ENCODE data around the gene CREB3L2. TPM values are rescaled to one million over a fixed set of nuclear protein-coding genes. Genes with fewer than 3 reads are reported as not detected.
"Not testable (repeated sequence)": the region's sequence is repeated elsewhere in the genome, so short reads cannot be mapped to it uniquely, and the experiment has no call there.

The CREB3L2 gene
- total RNA-seq, 1 donor from 2014 or later: 12.5 TPM

DNA sequence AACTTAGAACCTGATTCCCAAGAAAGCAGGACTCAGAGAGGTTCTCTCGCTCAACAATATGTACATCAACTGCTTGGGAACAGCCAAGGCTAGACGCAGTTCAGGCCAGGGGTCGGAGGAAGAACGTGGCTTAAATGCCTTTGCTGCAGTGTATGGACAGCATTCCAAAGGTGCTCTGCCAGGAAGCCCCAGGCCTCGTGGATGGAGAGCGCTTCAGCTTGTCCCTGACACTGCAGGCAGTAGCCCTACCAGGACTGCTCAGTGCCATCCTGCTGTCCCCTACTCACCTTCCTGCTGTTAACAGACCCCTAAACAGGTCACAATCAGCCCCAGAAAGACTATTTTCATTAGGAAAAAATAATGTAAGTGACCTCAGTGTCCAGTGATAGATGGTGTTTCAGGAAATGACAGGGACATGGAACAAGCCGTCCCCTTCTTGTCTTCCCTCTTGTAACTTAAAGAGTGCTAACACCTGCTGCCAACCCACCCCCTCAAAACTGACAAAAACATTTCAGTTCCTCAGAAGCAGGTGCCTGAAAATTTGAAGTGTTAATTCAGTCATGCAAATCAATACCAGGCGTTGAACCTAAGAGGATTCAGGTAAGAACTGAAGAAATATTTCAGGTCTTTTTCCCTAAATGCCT lies 16.5 kb downstream of the CREB3L2 start:
- Histone ChIP-seq H3K27me3 (ENCODE audit: control insufficient read depth in 3 of 3, insufficient read depth in 3 of 3, low read length in 3 of 3) (no peaks in the 10 kb centered on the region), H3K9me3 (ENCODE audit: control insufficient read depth in 3 of 3, low read length in 3 of 3) (no peaks in the 10 kb centered on the region), H3K9ac (ENCODE audit: low read depth in 1 of 3, low read length in 3 of 3) (no peak overlapping the region), H3K4me3 (ENCODE audit: low read length in 3 of 3) (peak overlapping the region in 1 of 3 donors; percentile 21), H3K27ac (ENCODE audit: low read depth, low read length) (no peak overlapping the region), H3K36me3 (ENCODE audit: control insufficient read depth in 3 of 3, insufficient read depth in 3 of 3, low read length in 3 of 3) (no peaks in the 10 kb centered on the region), H3K4me1 (ENCODE audit: control insufficient read depth in 3 of 3, insufficient read depth in 3 of 3, low read length in 3 of 3) (peaks cover 56 to 91% (median 63%) of the 10 kb centered on the region in 3 donors)

DNA sequence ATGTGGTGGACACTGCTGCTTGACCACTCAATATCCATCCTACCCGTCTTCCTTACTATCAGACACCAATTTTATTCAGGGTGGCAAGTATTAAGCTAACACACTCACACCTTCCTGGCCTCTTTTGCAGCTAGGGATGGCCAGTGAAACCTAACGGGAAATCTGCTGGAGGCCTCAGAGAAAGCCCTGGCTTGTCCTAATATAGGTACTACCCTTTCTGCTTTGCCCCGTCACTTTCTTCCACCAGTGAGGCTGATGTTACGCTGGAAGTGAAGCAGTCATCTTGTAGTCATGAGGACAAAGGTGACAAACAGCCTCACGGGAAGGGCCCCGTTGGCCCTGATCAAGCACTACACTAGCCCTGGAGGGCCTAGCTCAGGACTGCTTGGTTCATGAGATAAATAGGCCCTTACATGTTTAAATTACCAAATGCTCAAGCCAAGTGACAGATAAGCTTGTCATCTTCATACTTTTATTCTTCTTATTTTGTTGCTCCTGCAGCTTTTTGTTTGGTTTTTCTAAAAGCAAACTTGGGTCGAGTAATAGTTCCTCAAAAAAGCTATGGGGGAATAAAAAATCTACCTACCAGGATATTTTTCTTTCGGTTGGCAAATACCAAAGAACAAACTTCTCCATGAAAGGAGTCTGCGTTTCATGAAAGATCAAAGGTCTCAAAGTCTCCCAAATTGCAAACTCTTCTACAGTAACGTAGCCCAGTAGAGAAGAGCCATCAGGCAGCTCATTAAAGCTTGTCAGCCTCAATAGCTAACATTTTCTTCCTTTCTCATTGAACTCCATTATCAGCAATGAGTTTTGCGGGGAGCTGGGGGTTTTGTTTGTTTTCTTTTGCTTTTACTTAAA lies 17.5 kb downstream of the CREB3L2 start:
- H3K4me3 ChIP-seq (ENCODE audit: low read length in 3 of 3): no peak overlapping the region
- peak overlapping the region; percentile 36 for H3K27ac ChIP-seq (ENCODE audit: low read depth, low read length)
- peaks cover 47 to 87% (median 61%) of the 10 kb centered on the region in 3 donors for H3K4me1 ChIP-seq (ENCODE audit: control insufficient read depth in 3 of 3, insufficient read depth in 3 of 3, low read length in 3 of 3)

DNA sequence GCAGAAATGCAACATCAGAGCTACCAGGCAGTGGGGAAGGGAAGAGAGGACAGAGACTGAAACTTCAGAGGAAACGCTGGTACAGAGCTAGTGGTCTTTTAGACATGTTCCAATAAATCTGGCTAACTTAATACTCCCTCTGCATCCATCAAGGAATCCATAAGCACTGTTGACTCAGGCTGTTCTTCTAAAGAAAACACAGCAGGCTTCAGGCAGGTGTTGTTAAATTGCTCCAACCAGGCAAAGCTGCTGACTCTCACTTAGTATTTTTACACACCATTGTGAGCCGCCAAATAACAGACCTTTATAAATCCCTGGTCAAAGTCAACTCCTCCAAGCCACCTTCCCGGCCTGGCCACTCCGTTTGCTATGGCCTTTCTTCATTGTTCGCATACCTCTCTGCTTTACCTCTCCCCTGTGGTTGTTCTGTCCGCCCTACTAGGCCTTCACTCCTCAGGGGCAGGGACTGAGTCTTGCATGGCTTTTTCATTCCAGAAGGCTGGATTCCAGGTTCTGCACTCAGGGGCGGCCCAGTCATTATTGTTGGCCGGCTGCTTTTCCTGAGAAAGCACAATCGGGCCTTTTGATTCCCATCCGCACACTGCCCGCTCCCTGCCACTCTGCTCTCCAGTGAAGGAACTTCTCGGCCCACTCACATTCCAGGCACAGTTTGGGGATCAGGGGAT lies 18.4 kb downstream of the CREB3L2 start:
- H3K4me3 ChIP-seq (ENCODE audit: low read length in 3 of 3): no peak overlapping the region
- peak overlapping the region; percentile 36 for H3K27ac ChIP-seq (ENCODE audit: low read depth, low read length)
- no peaks in the 10 kb centered on the region for H3K27me3 ChIP-seq (ENCODE audit: control insufficient read depth in 3 of 3, insufficient read depth in 3 of 3, low read length in 3 of 3)
- peaks cover 54 to 84% (median 63%) of the 10 kb centered on the region in 3 donors for H3K4me1 ChIP-seq (ENCODE audit: control insufficient read depth in 3 of 3, insufficient read depth in 3 of 3, low read length in 3 of 3)
- no peaks in the 10 kb centered on the region for H3K9me3 ChIP-seq (ENCODE audit: control insufficient read depth in 3 of 3, low read length in 3 of 3)
- H3K9ac ChIP-seq (ENCODE audit: low read depth in 1 of 3, low read length in 3 of 3): peak overlapping the region in 1 of 3 donors; percentile 43
- no peaks in the 10 kb centered on the region for H3K36me3 ChIP-seq (ENCODE audit: control insufficient read depth in 3 of 3, insufficient read depth in 3 of 3, low read length in 3 of 3)

More for the DNA sequence above, 17.5 kb downstream of the CREB3L2 start:
- no peaks in the 10 kb centered on the region for H3K27me3 ChIP-seq (ENCODE audit: control insufficient read depth in 3 of 3, insufficient read depth in 3 of 3, low read length in 3 of 3)
- H3K36me3 ChIP-seq (ENCODE audit: control insufficient read depth in 3 of 3, insufficient read depth in 3 of 3, low read length in 3 of 3): no peaks in the 10 kb centered on the region
- no peak overlapping the region for H3K9ac ChIP-seq (ENCODE audit: low read depth in 1 of 3, low read length in 3 of 3)
- no peaks in the 10 kb centered on the region for H3K9me3 ChIP-seq (ENCODE audit: control insufficient read depth in 3 of 3, low read length in 3 of 3)

DNA sequence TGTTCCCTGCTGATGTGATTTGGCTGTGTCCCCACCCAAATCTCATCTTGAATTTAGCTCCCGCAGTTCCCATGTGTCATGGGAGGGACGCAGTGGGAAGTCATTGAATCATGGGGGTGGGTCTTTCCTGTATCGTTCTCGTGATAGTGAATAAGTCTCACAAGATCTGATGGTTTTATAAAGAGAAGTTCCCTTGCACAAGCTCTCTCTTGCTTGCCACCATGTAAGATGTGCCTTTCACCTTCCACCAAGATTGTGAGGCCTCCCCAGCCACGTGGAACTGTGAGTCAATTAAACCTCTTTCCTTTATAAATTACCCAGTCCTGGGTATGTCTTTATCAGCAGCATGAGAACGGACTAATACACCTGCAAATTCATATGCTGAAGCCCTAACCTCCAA lies 19.5 kb downstream of the CREB3L2 start:
- not testable (repeated sequence) for H3K9me3 ChIP-seq (ENCODE audit: control insufficient read depth in 3 of 3, low read length in 3 of 3); H3K27ac ChIP-seq (ENCODE audit: low read depth, low read length); H3K9ac ChIP-seq (ENCODE audit: low read depth in 1 of 3, low read length in 3 of 3); H3K36me3 ChIP-seq (ENCODE audit: control insufficient read depth in 3 of 3, insufficient read depth in 3 of 3, low read length in 3 of 3); H3K4me3 ChIP-seq (ENCODE audit: low read length in 3 of 3); H3K27me3 ChIP-seq (ENCODE audit: control insufficient read depth in 3 of 3, insufficient read depth in 3 of 3, low read length in 3 of 3)
- peaks cover 52 to 78% (median 58%) of the 10 kb centered on the region in 3 donors for H3K4me1 ChIP-seq (ENCODE audit: control insufficient read depth in 3 of 3, insufficient read depth in 3 of 3, low read length in 3 of 3)

DNA sequence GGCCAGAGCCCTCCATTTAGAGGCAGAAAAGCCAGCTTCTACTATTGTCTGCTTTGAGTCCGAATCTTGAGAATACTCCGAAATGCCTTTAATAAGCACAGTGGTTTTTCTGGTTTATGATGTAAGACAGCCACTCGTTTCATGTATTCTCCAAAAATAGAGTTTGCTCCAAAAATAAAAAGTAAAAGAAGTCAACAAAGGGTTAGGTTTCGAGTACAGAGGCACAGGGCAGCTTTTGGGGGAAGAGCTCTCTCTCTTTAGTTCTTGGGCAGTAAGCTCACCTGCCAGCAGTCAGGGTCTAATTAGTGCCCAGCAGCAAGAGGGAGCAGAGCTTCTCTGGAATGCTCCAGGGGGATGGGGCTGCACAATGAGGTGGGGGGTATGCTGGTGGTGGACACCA lies 20.2 kb downstream of the CREB3L2 start:
- Histone ChIP-seq H3K4me3 (ENCODE audit: low read length in 3 of 3) (no peak overlapping the region), H3K36me3 (ENCODE audit: control insufficient read depth in 3 of 3, insufficient read depth in 3 of 3, low read length in 3 of 3) (no peaks in the 10 kb centered on the region), H3K27me3 (ENCODE audit: control insufficient read depth in 3 of 3, insufficient read depth in 3 of 3, low read length in 3 of 3) (no peaks in the 10 kb centered on the region), H3K9me3 (ENCODE audit: control insufficient read depth in 3 of 3, low read length in 3 of 3) (no peaks in the 10 kb centered on the region), H3K9ac (ENCODE audit: low read depth in 1 of 3, low read length in 3 of 3) (no peak overlapping the region), H3K4me1 (ENCODE audit: control insufficient read depth in 3 of 3, insufficient read depth in 3 of 3, low read length in 3 of 3) (peaks cover 49 to 75% (median 57%) of the 10 kb centered on the region in 3 donors), H3K27ac (ENCODE audit: low read depth, low read length) (peak overlapping the region; percentile 4)

DNA sequence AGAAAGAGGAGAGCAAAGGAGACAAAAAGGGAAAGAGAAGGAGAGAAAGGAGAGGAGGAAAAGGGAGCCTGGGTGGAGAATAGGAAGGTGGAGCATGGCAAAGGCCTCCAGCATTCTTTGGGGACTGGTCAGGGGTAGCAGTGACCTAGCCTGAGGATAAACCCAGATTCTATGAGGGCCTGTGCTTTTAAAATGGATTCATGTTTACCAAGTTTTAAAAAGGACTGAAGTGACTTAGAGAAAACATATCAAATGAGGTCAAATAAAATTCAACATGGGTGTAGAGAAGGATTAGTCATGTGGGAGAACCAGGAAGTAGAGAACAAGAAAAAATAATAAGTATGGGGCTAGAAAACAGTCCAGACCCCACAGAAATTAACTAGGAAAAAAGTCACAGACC lies 20.7 kb downstream of the CREB3L2 start:
- H3K4me3 ChIP-seq (ENCODE audit: low read length in 3 of 3): no peak overlapping the region
- peak overlapping the region; percentile 4 for H3K27ac ChIP-seq (ENCODE audit: low read depth, low read length)
- H3K36me3 ChIP-seq (ENCODE audit: control insufficient read depth in 3 of 3, insufficient read depth in 3 of 3, low read length in 3 of 3): no peaks in the 10 kb centered on the region
- peaks cover 44 to 71% (median 53%) of the 10 kb centered on the region in 3 donors for H3K4me1 ChIP-seq (ENCODE audit: control insufficient read depth in 3 of 3, insufficient read depth in 3 of 3, low read length in 3 of 3)
- H3K9ac ChIP-seq (ENCODE audit: low read depth in 1 of 3, low read length in 3 of 3): no peak overlapping the region
- no peaks in the 10 kb centered on the region for H3K27me3 ChIP-seq (ENCODE audit: control insufficient read depth in 3 of 3, insufficient read depth in 3 of 3, low read length in 3 of 3)
- no peaks in the 10 kb centered on the region for H3K9me3 ChIP-seq (ENCODE audit: control insufficient read depth in 3 of 3, low read length in 3 of 3)

DNA sequence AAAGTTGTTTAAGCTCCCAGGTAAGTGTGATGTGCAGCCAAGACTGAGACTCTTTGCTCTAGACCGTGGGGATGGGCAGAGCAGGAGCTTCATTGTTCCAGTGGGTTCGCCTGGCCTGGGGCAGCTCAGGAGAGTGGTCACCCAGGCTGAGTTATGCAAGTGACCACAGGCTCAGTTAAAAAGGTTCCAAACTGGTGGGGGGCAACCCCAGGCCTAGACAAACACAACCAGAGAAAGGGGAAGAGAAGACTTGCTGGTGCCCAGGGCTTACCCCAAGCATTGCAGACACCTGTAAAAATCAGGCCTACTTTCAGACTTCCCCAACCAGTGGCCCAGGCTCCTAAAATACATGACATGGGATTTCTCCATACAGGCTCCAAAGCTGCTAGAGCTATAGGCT lies 21.6 kb downstream of the CREB3L2 start:
- H3K36me3 ChIP-seq (ENCODE audit: control insufficient read depth in 3 of 3, insufficient read depth in 3 of 3, low read length in 3 of 3): no peaks in the 10 kb centered on the region
- H3K27me3 ChIP-seq (ENCODE audit: control insufficient read depth in 3 of 3, insufficient read depth in 3 of 3, low read length in 3 of 3): no peaks in the 10 kb centered on the region
- no peak overlapping the region for H3K4me3 ChIP-seq (ENCODE audit: low read length in 3 of 3)
- H3K9ac ChIP-seq (ENCODE audit: low read depth in 1 of 3, low read length in 3 of 3): no peak overlapping the region
- no peaks in the 10 kb centered on the region for H3K9me3 ChIP-seq (ENCODE audit: control insufficient read depth in 3 of 3, low read length in 3 of 3)
- H3K4me1 ChIP-seq (ENCODE audit: control insufficient read depth in 3 of 3, insufficient read depth in 3 of 3, low read length in 3 of 3): peaks cover 40 to 66% (median 52%) of the 10 kb centered on the region in 3 donors
- H3K27ac ChIP-seq (ENCODE audit: low read depth, low read length): no peak overlapping the region

DNA sequence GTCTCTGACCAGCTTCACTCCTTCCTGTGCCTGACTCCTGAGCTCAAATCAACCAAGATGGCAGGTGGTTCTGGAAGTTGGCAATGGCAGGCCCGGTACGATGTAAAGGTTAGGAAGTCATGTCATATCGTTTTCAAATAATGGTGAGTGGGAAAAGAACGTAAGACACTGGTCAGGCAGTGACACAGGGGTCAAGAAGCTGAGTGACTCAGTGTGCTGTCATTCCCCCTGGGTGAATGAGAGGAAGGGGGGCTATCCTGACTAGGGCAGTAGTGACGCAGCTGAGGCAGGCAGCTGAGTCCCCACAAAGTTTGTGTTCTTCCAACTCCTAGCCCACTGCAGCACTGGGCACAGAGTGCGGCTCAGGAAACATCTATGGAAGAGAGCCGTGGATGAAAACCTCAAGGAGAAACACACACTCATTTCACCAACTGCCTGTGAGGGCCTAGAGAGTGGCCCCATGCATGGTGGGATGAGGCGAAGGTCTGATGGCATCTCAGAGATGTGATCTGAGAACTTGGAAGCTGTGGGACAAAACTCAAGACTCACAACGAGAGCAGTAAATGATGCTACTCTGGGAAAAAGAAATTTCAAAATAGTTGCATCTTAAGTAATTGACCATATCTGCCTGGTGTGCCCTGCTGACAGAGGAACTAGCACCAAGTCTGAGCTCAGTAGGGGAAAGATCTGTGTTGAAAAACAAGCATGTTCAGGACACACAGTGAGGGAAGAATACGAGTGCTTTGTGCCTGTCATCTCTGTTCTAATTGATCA lies 23.2 kb downstream of the CREB3L2 start:
- Histone ChIP-seq H3K27me3 (ENCODE audit: control insufficient read depth in 3 of 3, insufficient read depth in 3 of 3, low read length in 3 of 3) (no peaks in the 10 kb centered on the region), H3K4me3 (ENCODE audit: low read length in 3 of 3) (no peak overlapping the region), H3K27ac (ENCODE audit: low read depth, low read length) (peak overlapping the region; percentile 77), H3K9ac (ENCODE audit: low read depth in 1 of 3, low read length in 3 of 3) (peak overlapping the region in 2 of 3 donors; percentile 8 to 16), H3K36me3 (ENCODE audit: control insufficient read depth in 3 of 3, insufficient read depth in 3 of 3, low read length in 3 of 3) (no peaks in the 10 kb centered on the region), H3K4me1 (ENCODE audit: control insufficient read depth in 3 of 3, insufficient read depth in 3 of 3, low read length in 3 of 3) (peaks cover 31 to 61% (median 42%) of the 10 kb centered on the region in 3 donors), H3K9me3 (ENCODE audit: control insufficient read depth in 3 of 3, low read length in 3 of 3) (no peaks in the 10 kb centered on the region)

DNA sequence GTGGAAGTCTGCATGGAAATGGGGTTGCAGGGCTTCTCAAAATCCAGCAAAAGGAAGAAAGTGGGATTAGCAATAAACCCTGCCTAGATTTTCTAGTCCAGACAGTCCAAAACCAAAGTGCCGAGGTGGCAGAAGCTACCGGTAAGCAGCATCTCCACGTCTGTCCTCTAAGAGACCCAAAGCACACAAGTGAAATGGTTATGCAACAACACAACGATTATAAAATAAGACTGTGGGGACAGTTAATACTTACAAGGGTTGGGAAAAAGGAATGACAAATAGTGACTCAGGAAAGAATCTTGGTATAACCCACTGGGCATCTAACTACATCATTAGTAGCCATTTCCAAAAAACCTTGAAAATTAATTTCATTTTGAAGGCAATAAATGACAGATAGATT lies 24.7 kb downstream of the CREB3L2 start:
- H3K4me3 ChIP-seq (ENCODE audit: low read length in 3 of 3): no peak overlapping the region
- no peaks in the 10 kb centered on the region for H3K36me3 ChIP-seq (ENCODE audit: control insufficient read depth in 3 of 3, insufficient read depth in 3 of 3, low read length in 3 of 3)
- H3K27ac ChIP-seq (ENCODE audit: low read depth, low read length): peak overlapping the region; percentile 20
- no peaks in the 10 kb centered on the region for H3K27me3 ChIP-seq (ENCODE audit: control insufficient read depth in 3 of 3, insufficient read depth in 3 of 3, low read length in 3 of 3)
- peaks cover 20 to 49% (median 34%) of the 10 kb centered on the region in 3 donors for H3K4me1 ChIP-seq (ENCODE audit: control insufficient read depth in 3 of 3, insufficient read depth in 3 of 3, low read length in 3 of 3)
- H3K9me3 ChIP-seq (ENCODE audit: control insufficient read depth in 3 of 3, low read length in 3 of 3): no peaks in the 10 kb centered on the region
- no peak overlapping the region for H3K9ac ChIP-seq (ENCODE audit: low read depth in 1 of 3, low read length in 3 of 3)
